ENCODE results near the gene RNU1-2.
"Not testable (repeated sequence)": the region's sequence is repeated elsewhere in the genome, so short reads cannot be mapped to it uniquely, and the experiment has no call there.

RNU1-2 gene

DNA sequence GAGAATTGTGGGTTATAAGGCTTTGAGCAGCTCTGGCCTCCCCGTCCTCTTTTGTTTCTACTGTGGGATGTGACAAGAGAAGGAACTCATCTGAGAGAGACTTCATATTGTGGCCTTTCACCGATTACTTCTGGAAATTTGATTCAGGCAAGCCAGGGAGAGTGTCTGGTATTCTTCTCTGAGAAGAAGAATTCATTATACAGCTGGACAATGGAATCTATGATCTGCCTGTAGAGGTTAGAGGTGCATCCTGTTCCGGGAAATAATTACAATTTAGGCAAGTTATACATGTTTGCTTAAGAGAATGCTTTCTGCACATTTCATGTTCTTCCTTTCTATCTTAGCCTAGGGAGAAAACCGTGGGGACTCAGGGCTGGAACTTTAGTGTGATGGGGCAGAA lies 12.8 kb upstream of the RNU1-2 start:
- POLR2A ChIA-PET = no interaction called here
- no peak for DNase-seq (ENCODE audit: extremely low spot score)
- CTCF ChIA-PET = no interaction called here
- TF ChIP-seq, protein P1, sequence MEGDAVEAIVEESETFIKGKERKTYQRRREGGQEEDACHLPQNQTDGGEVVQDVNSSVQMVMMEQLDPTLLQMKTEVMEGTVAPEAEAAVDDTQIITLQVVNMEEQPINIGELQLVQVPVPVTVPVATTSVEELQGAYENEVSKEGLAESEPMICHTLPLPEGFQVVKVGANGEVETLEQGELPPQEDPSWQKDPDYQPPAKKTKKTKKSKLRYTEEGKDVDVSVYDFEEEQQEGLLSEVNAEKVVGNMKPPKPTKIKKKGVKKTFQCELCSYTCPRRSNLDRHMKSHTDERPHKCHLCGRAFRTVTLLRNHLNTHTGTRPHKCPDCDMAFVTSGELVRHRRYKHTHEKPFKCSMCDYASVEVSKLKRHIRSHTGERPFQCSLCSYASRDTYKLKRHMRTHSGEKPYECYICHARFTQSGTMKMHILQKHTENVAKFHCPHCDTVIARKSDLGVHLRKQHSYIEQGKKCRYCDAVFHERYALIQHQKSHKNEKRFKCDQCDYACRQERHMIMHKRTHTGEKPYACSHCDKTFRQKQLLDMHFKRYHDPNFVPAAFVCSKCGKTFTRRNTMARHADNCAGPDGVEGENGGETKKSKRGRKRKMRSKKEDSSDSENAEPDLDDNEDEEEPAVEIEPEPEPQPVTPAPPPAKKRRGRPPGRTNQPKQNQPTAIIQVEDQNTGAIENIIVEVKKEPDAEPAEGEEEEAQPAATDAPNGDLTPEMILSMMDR (IDR thresholded peaks at IDR 0.05; ENCODE audit: control extremely low read depth, extremely low read depth, low read depth, missing control alignments) = no peak

DNA sequence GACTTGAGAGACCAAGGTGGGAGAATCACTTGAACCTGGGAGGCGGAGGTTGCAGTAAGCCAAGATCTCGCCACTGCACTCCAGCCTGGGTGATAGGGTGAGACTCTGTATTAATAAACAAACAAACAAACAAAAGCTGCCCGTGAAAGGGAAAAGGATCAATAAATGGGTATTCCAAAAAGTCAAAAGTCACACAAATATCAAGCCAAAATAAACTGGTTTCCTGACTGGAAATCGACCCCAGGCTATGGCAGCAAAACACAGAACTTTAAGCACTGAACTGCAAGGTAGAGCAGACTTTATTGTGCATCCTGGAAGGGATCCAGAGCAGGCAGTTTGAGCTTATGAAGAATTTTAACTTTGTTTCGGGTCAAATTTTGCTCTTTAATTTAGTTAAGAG lies 11.3 kb upstream of the RNU1-2 start:
- CTCF ChIA-PET; POLR2A ChIA-PET; DNase-seq (ENCODE audit: extremely low spot score): not testable (repeated sequence)

DNA sequence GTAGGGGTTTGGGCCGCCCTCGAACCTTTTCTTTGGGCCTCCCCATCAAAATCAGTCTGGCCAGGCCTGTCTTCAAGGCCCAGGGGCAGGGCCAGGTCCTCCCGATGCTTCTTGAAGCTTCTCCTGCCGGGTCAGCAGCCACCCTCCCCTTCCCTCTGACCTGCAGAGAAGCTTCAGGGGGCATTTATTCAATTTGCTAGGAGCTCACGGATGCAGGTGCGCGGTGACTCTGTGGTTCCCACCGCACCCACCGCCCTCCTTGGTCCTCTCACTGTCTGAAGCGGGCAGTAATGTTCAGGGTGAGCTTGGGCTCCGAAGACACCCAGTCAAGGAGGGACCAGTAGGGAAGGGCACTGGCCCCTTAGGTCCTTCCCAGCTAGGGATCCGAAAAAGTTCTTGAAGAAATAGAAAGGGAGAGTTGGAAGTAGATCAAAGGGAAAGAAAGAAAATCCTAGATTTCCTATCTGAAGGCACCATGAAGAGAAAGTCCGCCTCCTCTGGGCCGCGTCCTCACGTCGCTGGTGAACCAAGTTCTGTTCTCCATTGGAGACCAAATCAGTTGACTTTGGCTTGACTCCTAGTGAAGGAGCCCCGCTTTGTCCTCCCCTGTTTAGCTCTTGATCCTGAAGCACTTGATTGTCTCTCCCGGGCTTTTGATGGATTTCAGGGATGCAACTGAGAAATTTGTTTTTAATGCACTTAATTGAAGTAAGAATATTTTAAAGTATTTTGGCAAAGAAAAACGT lies 8.7 kb upstream of the RNU1-2 start:
- TF ChIP-seq, protein P1 (IDR thresholded peaks at IDR 0.05; ENCODE audit: control extremely low read depth, extremely low read depth, low read depth, missing control alignments) = no peak
- DNase-seq (ENCODE audit: extremely low spot score) = no peak
- CTCF ChIA-PET = interaction anchor here (1.2 kb wide), 1 partner anchor 246 kb away, joined by 4 read pairs; no protein-coding TSS in a partner anchor
- POLR2A ChIA-PET = no interaction called here

DNA sequence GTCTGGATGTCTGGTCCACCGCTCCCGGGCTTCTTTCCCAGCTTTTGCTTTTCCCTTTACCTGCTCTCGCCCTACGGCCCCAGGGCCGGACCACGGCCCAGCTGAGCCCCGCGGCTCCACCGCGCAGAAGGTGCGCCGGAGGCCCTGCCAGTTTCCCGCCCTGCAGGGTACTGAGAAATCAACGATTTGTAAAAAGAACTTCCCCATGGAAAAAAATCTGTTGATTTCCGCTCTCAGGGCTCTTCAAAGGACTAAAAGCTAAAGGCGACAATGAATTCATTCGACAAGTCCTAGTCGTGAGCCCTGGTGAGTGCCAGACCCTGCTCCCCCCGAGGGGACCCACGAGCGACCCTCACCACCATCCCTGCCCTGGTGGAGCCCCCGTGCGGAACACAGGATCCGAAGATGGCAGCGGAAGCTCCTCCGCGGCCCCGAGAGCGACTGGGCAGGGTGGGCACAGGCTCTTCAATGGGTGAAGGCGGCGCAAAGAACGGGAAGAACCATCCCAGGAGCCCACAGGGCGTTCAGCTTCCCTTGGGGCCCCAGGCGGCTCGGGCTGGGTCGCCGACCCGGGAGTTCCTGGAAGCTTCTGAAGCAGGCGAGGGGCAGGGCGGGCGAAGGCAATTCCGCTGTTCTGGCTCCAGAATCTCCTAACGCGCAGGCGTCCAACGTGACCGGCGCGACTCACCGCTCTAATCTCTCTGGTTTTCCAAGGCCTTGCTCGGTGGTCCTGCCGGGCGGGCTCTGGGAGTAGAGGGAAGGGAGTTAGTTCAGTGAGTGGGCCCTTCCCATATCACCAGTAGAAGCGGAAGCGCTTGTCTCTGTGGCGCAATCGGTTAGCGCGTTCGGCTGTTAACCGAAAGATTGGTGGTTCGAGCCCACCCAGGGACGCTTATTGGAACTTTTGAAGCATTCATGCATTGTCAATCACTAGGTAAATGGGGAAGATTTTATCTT lies 6.6 kb upstream of the RNU1-2 start:
- DNase-seq (ENCODE audit: extremely low spot score) = peak; percentile 48
- CTCF ChIA-PET = no interaction called here
- POLR2A ChIA-PET = no interaction called here
- TF ChIP-seq, protein P1 (IDR thresholded peaks at IDR 0.05; ENCODE audit: control extremely low read depth, extremely low read depth, low read depth, missing control alignments) = peak; percentile 13

DNA sequence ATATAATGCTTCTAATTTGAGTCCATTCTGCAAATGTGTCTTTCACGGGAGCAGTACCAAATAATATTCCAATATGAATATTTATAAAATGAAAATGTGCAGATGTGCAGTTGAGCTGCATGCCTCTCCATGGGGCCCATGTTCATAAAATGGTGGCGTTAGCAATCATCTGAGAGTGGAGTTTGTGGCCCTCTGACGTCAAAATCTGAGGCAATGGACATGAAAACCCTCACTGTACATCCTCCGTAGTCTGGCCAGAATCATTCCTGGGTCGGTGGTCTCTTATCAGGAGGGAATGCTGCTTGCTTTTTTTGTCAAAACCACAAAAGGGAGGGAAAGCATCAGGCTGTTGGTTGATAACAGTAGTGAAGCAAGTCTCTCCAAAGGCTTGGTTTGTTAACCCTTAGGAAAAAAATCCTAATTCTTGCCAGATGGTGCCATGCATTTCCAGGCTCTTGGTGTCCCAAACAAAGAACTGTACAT lies 5.2 kb upstream of the RNU1-2 start:
- POLR2A ChIA-PET = interaction anchor here (1.3 kb wide), 1 partner anchor 15 kb away, joined by 3 read pairs; no protein-coding TSS in a partner anchor
- CTCF ChIA-PET; DNase-seq (ENCODE audit: extremely low spot score): not testable (repeated sequence)

DNA sequence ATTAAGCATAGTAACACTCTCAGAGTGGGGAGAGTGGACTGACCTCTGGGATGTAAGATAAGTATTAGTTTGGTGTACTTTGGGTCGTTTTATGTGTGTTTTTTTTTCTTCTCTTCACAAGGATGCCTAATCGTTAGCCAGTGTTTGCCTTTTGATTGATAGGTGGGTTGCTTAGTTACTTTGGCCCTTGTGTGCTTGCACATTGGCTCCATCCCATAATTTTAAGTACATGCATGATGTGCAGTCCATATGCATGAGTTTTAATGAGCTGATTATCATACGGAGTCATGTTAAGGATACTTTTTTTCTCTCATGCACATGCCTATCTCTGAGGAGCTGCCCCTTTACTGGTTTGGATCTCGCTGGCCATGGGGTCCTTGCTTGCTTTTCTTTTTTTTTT lies 4.7 kb upstream of the RNU1-2 start:
- CTCF ChIA-PET; DNase-seq (ENCODE audit: extremely low spot score): not testable (repeated sequence)
- POLR2A ChIA-PET = interaction anchor here (1.3 kb wide), 1 partner anchor 14 kb away, joined by 3 read pairs; no protein-coding TSS in a partner anchor

DNA sequence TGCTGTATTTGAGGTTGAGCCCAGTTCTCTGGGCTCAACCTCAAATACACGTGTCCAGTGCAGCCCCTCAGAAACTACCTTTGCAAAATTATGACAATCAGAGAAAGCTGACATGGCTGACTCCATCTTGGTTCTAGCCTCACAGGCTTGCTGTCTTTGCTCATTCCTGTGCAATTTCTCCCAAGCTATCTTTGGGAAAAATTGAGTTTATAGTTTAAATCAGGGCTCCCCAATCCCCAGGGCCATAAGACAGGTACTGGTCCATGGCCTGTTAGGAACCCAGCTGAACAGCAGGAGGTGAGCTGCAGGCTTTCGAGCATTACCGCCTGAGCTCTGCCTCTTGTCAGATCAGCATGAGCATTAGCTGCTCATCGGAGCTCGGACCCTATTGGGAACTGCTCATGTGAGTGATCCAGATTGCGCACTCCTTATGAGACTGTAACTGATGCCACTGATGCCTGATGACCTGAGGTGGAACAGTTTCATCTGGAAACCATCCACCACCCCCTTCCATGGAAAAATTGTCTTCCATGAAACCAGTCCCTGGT lies 2.7 kb upstream of the RNU1-2 start:
- DNase-seq (ENCODE audit: extremely low spot score) = not testable (repeated sequence)
- POLR2A ChIA-PET = interaction anchor here (1.6 kb wide), 1 partner anchor 13 kb away, joined by 6 read pairs; no protein-coding TSS in a partner anchor
- CTCF ChIA-PET = interaction anchor here (1.2 kb wide), 1 partner anchor 272 kb away, joined by 4 read pairs; no protein-coding TSS in a partner anchor

DNA sequence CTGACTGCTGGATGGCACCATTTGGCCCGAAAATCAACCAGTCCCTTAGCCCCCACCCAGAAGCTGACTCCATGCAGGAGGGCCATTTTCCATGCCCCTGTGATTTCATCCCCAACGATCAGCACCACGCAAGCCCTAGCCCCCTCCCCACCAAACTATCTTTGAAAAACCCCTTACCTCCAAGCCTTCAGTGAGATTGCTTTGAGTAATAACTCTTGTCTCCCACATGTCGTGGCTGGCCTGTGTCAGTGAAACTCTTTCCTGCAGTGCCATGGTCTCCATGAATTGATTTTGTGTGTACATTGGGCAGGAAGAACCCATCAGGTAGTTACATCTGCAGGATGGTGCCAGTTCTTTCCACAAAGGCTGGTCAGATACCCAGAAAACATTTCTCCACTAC lies 2.0 kb upstream of the RNU1-2 start:
- CTCF ChIA-PET; POLR2A ChIA-PET; DNase-seq (ENCODE audit: extremely low spot score): not testable (repeated sequence)

DNA sequence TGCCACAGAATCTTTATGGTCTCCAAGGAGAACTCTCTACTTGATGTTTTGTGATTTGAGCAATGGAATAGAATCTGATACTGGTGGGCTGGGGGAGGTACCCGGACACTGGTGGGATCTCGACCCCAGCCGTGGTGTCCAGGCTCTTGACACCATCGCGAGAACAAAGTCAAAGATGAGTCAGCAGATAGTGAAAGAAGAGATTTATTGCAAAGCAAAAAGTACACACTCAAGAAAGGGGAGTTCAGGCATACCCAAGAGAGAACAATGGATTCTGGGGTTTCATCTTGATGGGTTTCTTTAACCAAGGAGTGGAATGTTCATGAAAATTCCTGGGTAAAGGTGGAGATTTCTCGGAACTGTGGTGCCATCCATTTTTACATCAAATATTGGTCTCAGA lies 1.4 kb upstream of the RNU1-2 start:
- DNase-seq (ENCODE audit: extremely low spot score); POLR2A ChIA-PET; CTCF ChIA-PET: not testable (repeated sequence)

DNA sequence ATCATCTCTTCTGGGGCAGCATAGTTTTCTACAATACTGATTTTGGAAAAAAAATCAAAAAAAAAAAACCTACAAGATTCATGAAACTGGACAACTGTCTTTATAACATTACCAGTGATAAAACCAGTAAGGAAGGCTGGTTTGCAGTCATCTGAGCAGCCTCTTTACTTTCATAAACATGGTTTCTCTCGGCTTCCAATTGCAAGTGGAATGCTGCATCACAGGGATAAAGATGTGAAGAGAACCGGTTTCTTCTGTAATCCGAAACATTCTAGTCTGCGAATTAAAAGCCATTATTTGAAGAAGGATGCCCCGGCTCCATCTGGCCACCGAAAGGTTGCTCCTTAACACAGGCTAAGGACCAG lies 565 bp upstream of the RNU1-2 start:
- CTCF ChIA-PET; DNase-seq (ENCODE audit: extremely low spot score); POLR2A ChIA-PET: not testable (repeated sequence)

DNA sequence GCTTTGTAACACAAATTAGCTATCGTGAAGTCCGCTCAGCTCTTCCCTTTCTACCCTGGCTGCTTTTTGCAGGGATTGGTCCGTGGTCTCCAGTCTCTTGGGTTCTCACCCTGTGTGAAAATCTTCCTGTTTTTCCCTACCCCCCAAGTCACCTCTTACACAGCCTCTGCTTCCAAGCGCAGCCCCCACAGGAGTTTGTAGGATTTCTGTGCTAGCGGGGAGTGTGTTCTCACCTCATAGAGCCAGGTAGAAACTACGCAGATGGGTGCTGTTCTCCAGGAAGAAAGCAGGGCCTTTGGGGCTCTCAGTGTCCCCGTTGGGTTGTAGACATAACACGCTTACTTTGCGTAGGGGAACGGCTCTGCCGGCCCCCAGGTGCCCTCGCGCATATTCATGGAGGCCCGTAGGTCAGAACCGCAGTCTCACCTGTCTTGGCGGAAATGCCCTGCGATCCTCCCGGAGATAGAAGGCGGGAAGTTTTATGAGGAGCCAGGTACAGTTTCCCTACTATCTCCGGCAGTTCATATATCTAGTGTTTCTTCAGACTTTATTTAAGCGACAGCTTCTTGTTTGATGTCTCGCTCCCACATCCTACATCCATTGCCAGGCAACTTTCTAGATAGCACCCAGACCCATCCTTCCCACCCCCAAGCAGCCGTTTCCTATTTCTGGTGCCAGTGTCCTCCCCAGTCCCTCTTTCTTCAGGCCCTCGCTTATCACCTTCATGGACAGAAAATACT lies 706 bp downstream of the RNU1-2 start:
- DNase-seq (ENCODE audit: extremely low spot score); CTCF ChIA-PET: not testable (repeated sequence)
- POLR2A ChIA-PET = interaction anchor here (0.6 to 2.0 kb wide), 3 partner anchors 10 to 383 kb away, joined by 3 to 52 read pairs (median 4); no protein-coding TSS in a partner anchor

DNA sequence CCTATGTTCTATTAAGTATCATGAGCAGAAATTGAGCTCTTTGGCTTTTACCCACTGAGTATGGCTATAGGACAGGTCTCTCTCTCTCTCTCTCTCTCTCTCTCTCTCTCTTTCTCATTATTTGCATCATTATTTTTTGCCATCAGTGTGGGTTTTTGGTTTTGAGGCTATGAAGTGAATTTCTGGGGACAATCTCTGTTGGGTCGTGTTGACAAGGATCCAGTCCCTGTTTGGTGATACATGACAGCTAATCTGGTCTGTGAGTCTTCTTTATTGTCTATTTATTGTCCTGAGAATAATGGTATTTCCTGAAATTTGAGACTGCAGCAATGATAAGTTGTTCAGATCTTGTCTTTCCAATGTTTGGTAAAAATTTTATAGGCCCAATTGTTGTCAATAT lies 1.9 kb downstream of the RNU1-2 start:
- POLR2A ChIA-PET = interaction anchor here (0.7 to 2.0 kb wide), 2 partner anchors 8 to 338 kb away, joined by 4 to 52 read pairs; no protein-coding TSS in a partner anchor
- CTCF ChIA-PET; DNase-seq (ENCODE audit: extremely low spot score): not testable (repeated sequence)

DNA sequence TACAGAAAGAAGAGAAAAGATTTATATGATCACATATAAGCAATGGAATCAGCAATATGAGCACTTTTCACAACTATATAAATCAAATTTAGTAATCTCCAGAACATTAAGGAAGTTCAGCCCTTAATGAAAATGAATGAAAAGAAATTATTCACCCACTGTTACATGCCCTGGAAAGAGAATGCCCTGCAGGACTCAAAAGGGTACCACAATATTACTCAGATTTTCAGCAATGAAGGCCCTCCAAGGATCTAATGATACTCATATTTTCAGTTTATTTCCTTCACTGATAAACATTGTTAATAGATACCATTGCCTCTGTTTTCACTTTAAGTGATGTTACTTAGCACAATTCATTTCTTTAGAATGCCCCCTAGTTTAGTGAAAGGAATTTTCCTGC lies 2.5 kb downstream of the RNU1-2 start:
- CTCF ChIA-PET; DNase-seq (ENCODE audit: extremely low spot score): not testable (repeated sequence)
- POLR2A ChIA-PET = interaction anchor here (0.6 kb wide), 1 partner anchor 778 kb away, joined by 3 read pairs; no protein-coding TSS in a partner anchor

Measured in GM10248 (cell line).